Measurements from ENCODE around the gene FIGN. TPM values are rescaled to one million over a fixed set of nuclear protein-coding genes. Genes with fewer than 3 reads are reported as not detected.
A peak's percentile ranks its signal among the peaks of the same experiment; 100 is the strongest.

The FIGN gene
- 6.9 TPM for total RNA-seq
- 1.5 TPM for polyA plus RNA-seq

- Histone ChIP-seq H3K4me3 (ENCODE audit: low read depth, low read length) (peak within 1 kb of the TSS; percentile 60), H3K36me3 (ENCODE audit: insufficient read depth) (no peaks in the 10 kb centered on the region), H3K27ac (ENCODE audit: low read depth) (peak within 1 kb of the TSS; percentile 65), H3K4me1 (ENCODE audit: insufficient read depth) (no peaks in the 10 kb centered on the region)
- under 1% methylated on average over 54 of the region's 54 CpGs for WGBS
- no peak for DNase-seq (ENCODE audit: extremely low spot score)
These were observed at the start of gene FIGN for GRCh38 chr2:163735685-163736432. Gene FIGN (minus strand): TSS chr2:163736008. CDS start chr2:163734927, 1,081 bp downstream.

GRCh38 chr2:163785162-163785561, 49.4 kb upstream of the FIGN start:
- 90% methylated on average over 3 of the region's 3 CpGs for WGBS
- no peak for DNase-seq (ENCODE audit: extremely low spot score)
- H3K27ac ChIP-seq (ENCODE audit: low read depth): no peak overlapping the region
- no peaks in the 10 kb centered on the region for H3K4me1 ChIP-seq (ENCODE audit: insufficient read depth)
- no peaks in the 10 kb centered on the region for H3K36me3 ChIP-seq (ENCODE audit: insufficient read depth)
- H3K4me3 ChIP-seq (ENCODE audit: low read depth, low read length): no peak overlapping the region

- H3K4me1 ChIP-seq (ENCODE audit: insufficient read depth): no peaks in the 10 kb centered on the region
- H3K4me3 ChIP-seq (ENCODE audit: low read depth, low read length): no peak overlapping the region
- no peaks in the 10 kb centered on the region for H3K36me3 ChIP-seq (ENCODE audit: insufficient read depth)
- H3K27ac ChIP-seq (ENCODE audit: low read depth): no peak overlapping the region
- 66% methylated on average over 6 of the region's 6 CpGs for WGBS
- DNase-seq (ENCODE audit: extremely low spot score): no peak
These were observed 44.3 kb upstream of the FIGN start for GRCh38 chr2:163779970-163780597.

- Histone ChIP-seq H3K27ac (ENCODE audit: low read depth) (no peak overlapping the region), H3K4me1 (ENCODE audit: insufficient read depth) (no peaks in the 10 kb centered on the region), H3K36me3 (ENCODE audit: insufficient read depth) (no peaks in the 10 kb centered on the region), H3K4me3 (ENCODE audit: low read depth, low read length) (no peak overlapping the region)
- 79% methylated on average over 5 of the region's 5 CpGs for WGBS
- no peak for DNase-seq (ENCODE audit: extremely low spot score)
These were observed 42.4 kb upstream of the FIGN start for GRCh38 chr2:163778045-163778781.

- H3K27ac ChIP-seq (ENCODE audit: low read depth): no peak overlapping the region
- no peaks in the 10 kb centered on the region for H3K4me1 ChIP-seq (ENCODE audit: insufficient read depth)
- H3K4me3 ChIP-seq (ENCODE audit: low read depth, low read length): no peak overlapping the region
- no peak for DNase-seq (ENCODE audit: extremely low spot score)
- H3K36me3 ChIP-seq (ENCODE audit: insufficient read depth): no peaks in the 10 kb centered on the region
- WGBS: 81% methylated on average over 1 of the region's 1 CpG
These were observed 39.5 kb upstream of the FIGN start for GRCh38 chr2:163775304-163775703.

- no peaks in the 10 kb centered on the region for H3K4me1 ChIP-seq (ENCODE audit: insufficient read depth)
- DNase-seq (ENCODE audit: extremely low spot score): no peak
- no peaks in the 10 kb centered on the region for H3K36me3 ChIP-seq (ENCODE audit: insufficient read depth)
- H3K4me3 ChIP-seq (ENCODE audit: low read depth, low read length): no peak overlapping the region
- no peak overlapping the region for H3K27ac ChIP-seq (ENCODE audit: low read depth)
- 64% methylated on average over 2 of the region's 2 CpGs for WGBS
These were observed 39.1 kb upstream of the FIGN start for GRCh38 chr2:163774862-163775261.

GRCh38 chr2:163773276-163773675, 37.5 kb upstream of the FIGN start:
- H3K36me3 ChIP-seq (ENCODE audit: insufficient read depth): no peaks in the 10 kb centered on the region
- H3K4me3 ChIP-seq (ENCODE audit: low read depth, low read length): no peak overlapping the region
- 92% methylated on average over 3 of the region's 3 CpGs for WGBS
- H3K4me1 ChIP-seq (ENCODE audit: insufficient read depth): no peaks in the 10 kb centered on the region
- no peak for DNase-seq (ENCODE audit: extremely low spot score)
- no peak overlapping the region for H3K27ac ChIP-seq (ENCODE audit: low read depth)

- Histone ChIP-seq H3K4me3 (ENCODE audit: low read depth, low read length) (no peak overlapping the region), H3K36me3 (ENCODE audit: insufficient read depth) (no peaks in the 10 kb centered on the region), H3K27ac (ENCODE audit: low read depth) (no peak overlapping the region), H3K4me1 (ENCODE audit: insufficient read depth) (no peaks in the 10 kb centered on the region)
- DNase-seq (ENCODE audit: extremely low spot score): no peak
- 96% methylated on average over 4 of the region's 4 CpGs for WGBS
These were observed 35.8 kb upstream of the FIGN start for GRCh38 chr2:163771596-163771995.

- WGBS: 63% methylated on average over 7 of the region's 7 CpGs
- H3K4me1 ChIP-seq (ENCODE audit: insufficient read depth): no peaks in the 10 kb centered on the region
- H3K36me3 ChIP-seq (ENCODE audit: insufficient read depth): no peaks in the 10 kb centered on the region
- H3K4me3 ChIP-seq (ENCODE audit: low read depth, low read length): no peak overlapping the region
- H3K27ac ChIP-seq (ENCODE audit: low read depth): no peak overlapping the region
- DNase-seq (ENCODE audit: extremely low spot score): no peak
These were observed 33.3 kb upstream of the FIGN start for GRCh38 chr2:163768881-163769695.

GRCh38 chr2:163767097-163767496, 31.3 kb upstream of the FIGN start:
- DNase-seq (ENCODE audit: extremely low spot score): no peak
- Histone ChIP-seq H3K4me3 (ENCODE audit: low read depth, low read length) (no peak overlapping the region), H3K4me1 (ENCODE audit: insufficient read depth) (no peaks in the 10 kb centered on the region), H3K27ac (ENCODE audit: low read depth) (no peak overlapping the region), H3K36me3 (ENCODE audit: insufficient read depth) (no peaks in the 10 kb centered on the region)
- WGBS: 96% methylated on average over 4 of the region's 4 CpGs

- no peak overlapping the region for H3K27ac ChIP-seq (ENCODE audit: low read depth)
- H3K4me1 ChIP-seq (ENCODE audit: insufficient read depth): no peaks in the 10 kb centered on the region
- 85% methylated on average over 3 of the region's 3 CpGs for WGBS
- H3K4me3 ChIP-seq (ENCODE audit: low read depth, low read length): no peak overlapping the region
- DNase-seq (ENCODE audit: extremely low spot score): no peak
- no peaks in the 10 kb centered on the region for H3K36me3 ChIP-seq (ENCODE audit: insufficient read depth)
These were observed 28.8 kb upstream of the FIGN start for GRCh38 chr2:163764566-163764965.

- no peak overlapping the region for H3K4me3 ChIP-seq (ENCODE audit: low read depth, low read length)
- H3K36me3 ChIP-seq (ENCODE audit: insufficient read depth): no peaks in the 10 kb centered on the region
- H3K4me1 ChIP-seq (ENCODE audit: insufficient read depth): no peaks in the 10 kb centered on the region
- no peak for DNase-seq (ENCODE audit: extremely low spot score)
- H3K27ac ChIP-seq (ENCODE audit: low read depth): no peak overlapping the region
- 76% methylated on average over 2 of the region's 2 CpGs for WGBS
These were observed 23.2 kb upstream of the FIGN start for GRCh38 chr2:163759013-163759412.

GRCh38 chr2:163757814-163758213, 22.0 kb upstream of the FIGN start:
- Histone ChIP-seq H3K36me3 (ENCODE audit: insufficient read depth) (no peaks in the 10 kb centered on the region), H3K4me1 (ENCODE audit: insufficient read depth) (no peaks in the 10 kb centered on the region), H3K27ac (ENCODE audit: low read depth) (no peak overlapping the region), H3K4me3 (ENCODE audit: low read depth, low read length) (no peak overlapping the region)
- no peak for DNase-seq (ENCODE audit: extremely low spot score)
- WGBS: 54% methylated on average over 1 of the region's 1 CpG
